H1 (cell line): ENCODE measurements around the gene BCAS1. TPM values are rescaled to one million over a fixed set of nuclear protein-coding genes. Genes with fewer than 3 reads are reported as not detected.

Source experiments
- CTCF ChIA-PET: fragments of 300-600 bp; sonication (Branson Sonifier 250); formaldehyde crosslinking; loops from one replicate; lab custom pipeline; 2021; ENCODE audit not compliant: partially characterized antibody; lab: Charles Lee
- POLR2A ChIA-PET: fragments of 300-600 bp; sonication (Branson Sonifier 250); formaldehyde crosslinking; loops from one replicate; lab custom pipeline; 2021; ENCODE audit warnings: inconsistent platforms; ENCODE audit not compliant: partially characterized antibody; lab: Charles Lee
- DNase-seq, 2 experiments: peaks; one replicate each; pipeline versions ENCODE4 v3.0.0 to v3.0.0-alpha.2; 2010 to 2022; ENCODE audit warnings: low spot score in 2 of 2, low read depth in 1 of 2, mixed read lengths in 1 of 2
- FAIRE-seq: peaks from 2 replicates; lab custom pipeline; 2011; peaks lifted over from hg19 to GRCh38; lab: Jason Lieb, UNC
- H2AFZ ChIP-seq: 2 replicates; pipeline ENCODE4 v1.8.1; 2012; ENCODE audit warnings: low read length, inconsistent platforms
- H2AK5ac ChIP-seq: 2 replicates; pipeline ENCODE4 v1.6.1; 2013; ENCODE audit warnings: low read depth, low read length
- H2BK120ac ChIP-seq: replicated peaks from 2 replicates; pipeline ENCODE3; 2013; ENCODE audit warnings: low read depth, low read length, inconsistent platforms
- H2BK12ac ChIP-seq: 2 replicates; pipeline ENCODE4 v1.6.1; 2013; ENCODE audit warnings: low read depth, low read length
- H2BK15ac ChIP-seq: 2 replicates; pipeline ENCODE4 v1.6.1; 2013; ENCODE audit warnings: low read length
- H2BK20ac ChIP-seq: 2 replicates; pipeline ENCODE4 v1.6.1; 2013; ENCODE audit warnings: low read length
- H2BK5ac ChIP-seq: 2 replicates; pipeline ENCODE4 v1.6.1; 2013; ENCODE audit warnings: low read depth, low read length
- H3K14ac ChIP-seq: 2 replicates; pipeline ENCODE4 v1.6.1; 2013; ENCODE audit warnings: inconsistent platforms; ENCODE audit not compliant: insufficient read length
- H3K18ac ChIP-seq: 2 replicates; pipeline ENCODE4 v1.6.1; 2013; ENCODE audit warnings: low read length; ENCODE audit errors: extremely low read depth
- H3K23ac ChIP-seq: 2 replicates; pipeline ENCODE4 v1.6.1; 2013; ENCODE audit warnings: inconsistent platforms; ENCODE audit not compliant: insufficient read length
- H3K23me2 ChIP-seq: 2 replicates; pipeline ENCODE4 v1.6.1; 2013; ENCODE audit warnings: low read depth, low read length
- H3K27ac ChIP-seq: 2 replicates; pipeline ENCODE4 v1.6.1; 2011; ENCODE audit warnings: low read depth, low read length, inconsistent platforms
- H3K27me3 ChIP-seq, 4 experiments: replicated peaks in 1 of 4; 1 replicate in 1 of 4; 2 replicates in 3 of 4; pipeline versions ENCODE4 v1.6.1 to v1.8.1; 2011 to 2013; ENCODE audit warnings: low read length in 3 of 4, mild to moderate bottlenecking in 3 of 4, inconsistent platforms in 2 of 4, mixed read lengths in 2 of 4, moderate library complexity in 1 of 4; ENCODE audit not compliant: control insufficient read depth in 3 of 4, insufficient read depth in 3 of 4; ENCODE audit errors: extremely low read depth in 1 of 4
- H3K36me3 ChIP-seq, 4 experiments: 2 replicates each; pipeline versions ENCODE4 v1.6.1 to v1.8.1; 2011 to 2013; ENCODE audit warnings: mild to moderate bottlenecking in 4 of 4, low read length in 3 of 4, moderate library complexity in 2 of 4, control low read depth in 1 of 4, inconsistent platforms in 1 of 4; ENCODE audit not compliant: insufficient read depth in 4 of 4, control insufficient read depth in 2 of 4
- H3K4ac ChIP-seq: replicated peaks from 2 replicates; pipeline ENCODE3; 2013; ENCODE audit warnings: low read length, low read depth, mixed read lengths, inconsistent platforms; ENCODE audit not compliant: insufficient read length
- H3K4me1 ChIP-seq, 4 experiments: replicated peaks in 1 of 4; 1 replicate in 1 of 4; 2 replicates in 3 of 4; pipeline versions ENCODE4 v1.6.1 to v1.8.1; 2011 to 2013; ENCODE audit warnings: low read length in 3 of 4, inconsistent platforms in 2 of 4, mixed read lengths in 1 of 4; ENCODE audit not compliant: insufficient read depth in 4 of 4, control insufficient read depth in 3 of 4
- H3K4me2 ChIP-seq, 2 experiments: 2 replicates each; pipeline versions ENCODE4 v1.6.1 to v1.8.1; 2011 to 2013; ENCODE audit warnings: low read depth in 2 of 2, low read length in 2 of 2, control low read depth in 1 of 2, inconsistent platforms in 1 of 2, mild to moderate bottlenecking in 1 of 2; ENCODE audit not compliant: insufficient read depth in 1 of 2
- H3K4me3 ChIP-seq, 4 experiments: fragments of 200-600, 300-600 bp in 1 of 4; sonication (generic), shearing (Covaris generic), sonication (Bioruptor Twin) in 1 of 4; 2 replicates each; pipeline versions ENCODE4 v1.5.1 to v1.8.1; 2011 to 2016; ENCODE audit warnings: low read length in 4 of 4, low read depth in 3 of 4, control low read depth in 2 of 4, inconsistent platforms in 2 of 4, mild to moderate bottlenecking in 2 of 4, mixed read lengths in 1 of 4, moderate library complexity in 1 of 4; ENCODE audit not compliant: insufficient read depth in 2 of 4; ENCODE audit errors: extremely low read depth in 1 of 4
- H3K56ac ChIP-seq: replicated peaks from 2 replicates; pipeline ENCODE3; 2013; ENCODE audit warnings: low read depth, mild to moderate bottlenecking, mixed read lengths, low read length, inconsistent platforms; ENCODE audit not compliant: insufficient read length
- H3K79me1 ChIP-seq: 2 replicates; pipeline ENCODE4 v1.6.1; 2013; ENCODE audit warnings: low read depth, low read length, control low read depth
- H3K79me2 ChIP-seq, 2 experiments: 2 replicates each; pipeline versions ENCODE4 v1.6.1 to v1.8.1; 2012 to 2013; ENCODE audit warnings: low read length in 2 of 2, mild to moderate bottlenecking in 2 of 2, inconsistent platforms in 1 of 2; ENCODE audit not compliant: insufficient read depth in 2 of 2, control insufficient read depth in 1 of 2
- H3K9ac ChIP-seq, 4 experiments: replicated peaks in 1 of 4; 1 replicate in 1 of 4; 2 replicates in 3 of 4; pipeline versions ENCODE4 v1.6.1 to v1.8.1; 2011 to 2013; ENCODE audit warnings: low read depth in 3 of 4, low read length in 3 of 4, control low read depth in 2 of 4, mild to moderate bottlenecking in 2 of 4, moderate library complexity in 2 of 4, inconsistent platforms in 1 of 4; ENCODE audit errors: extremely low read depth in 1 of 4
- H3K9me3 ChIP-seq, 2 experiments: 2 replicates each; pipeline versions ENCODE4 v1.6.1 to v1.8.1; 2012 to 2013; ENCODE audit warnings: mild to moderate bottlenecking in 2 of 2, moderate library complexity in 2 of 2, control low read depth in 1 of 2, inconsistent platforms in 1 of 2, low read depth in 1 of 2, low read length in 1 of 2, mixed read lengths in 1 of 2; ENCODE audit not compliant: insufficient read depth in 2 of 2
- H4K20me1 ChIP-seq, 2 experiments: replicated peaks in 1 of 2; 2 replicates each; pipeline versions ENCODE3 to v1.8.1; 2011 to 2013; ENCODE audit warnings: inconsistent platforms in 2 of 2, low read length in 2 of 2, mild to moderate bottlenecking in 1 of 2; ENCODE audit not compliant: insufficient read depth in 2 of 2, control insufficient read depth in 1 of 2
- H4K5ac ChIP-seq: 2 replicates; pipeline ENCODE4 v1.6.1; 2013; ENCODE audit warnings: low read length, low read depth, mixed read lengths, inconsistent platforms; ENCODE audit not compliant: insufficient read length
- H4K8ac ChIP-seq: 2 replicates; pipeline ENCODE4 v1.8.0; 2013; ENCODE audit warnings: mild to moderate bottlenecking, moderate library complexity, low read length, inconsistent platforms; ENCODE audit not compliant: insufficient read depth; ENCODE audit errors: extremely low read depth
- H4K91ac ChIP-seq: replicated peaks from 2 replicates; pipeline ENCODE3; 2013; ENCODE audit warnings: low read length, mixed read lengths, inconsistent platforms; ENCODE audit not compliant: insufficient read length
- FOSL1 ChIP-seq: IDR thresholded peaks from 2 replicates; pipeline ENCODE4 v1.6.1; 2011; ENCODE audit warnings: mild to moderate bottlenecking, low read depth, low read length, moderate library complexity; ENCODE audit not compliant: insufficient read depth
- WGBS, 2 experiments: shearing (Covaris generic) in 1 of 2; methylation state at CpG; one replicate each; pipeline versions ENCODE4 v1.1.6 to v1.1.7; 2013 to 2015; ENCODE audit warnings: low lambda C conversion rate in 2 of 2, mixed read lengths in 2 of 2, inconsistent platforms in 1 of 2, low coverage in 1 of 2, missing lambda C conversion rate in 1 of 2; ENCODE audit not compliant: insufficient replicate concordance in 2 of 2, insufficient coverage in 1 of 2, insufficient read length in 1 of 2; ENCODE audit errors: extremely low coverage in 1 of 2, missing lambda C conversion rate in 1 of 2; 5-methylcytosine and 5-hydroxymethylcytosine counted together
- polyA plus RNA-seq, 7 experiments: library from polyadenylated mRNA; depleted of rRNA in 3 of 7; stranded (reverse) in 5 of 7; unstranded in 2 of 7; fragments of >200 nt in 5 of 7; fragments of 200-250 nt in 2 of 7; gene quantifications; 1 replicate in 5 of 7; 2 replicates in 1 of 7; 4 replicates in 1 of 7; pipeline versions ENCODE4 v1.2.1 to v1.2.3, GENCODE V29; 2011 to 2013; ENCODE audit warnings: missing spikeins in 2 of 7, mixed read lengths in 2 of 7
- total RNA-seq: library from RNA; stranded (reverse); fragmentation: NEBNext Ultra II Directional; extraction: Animal tissue kit (Norgen Biotek cat#: 25700); gene quantifications from 2 replicates; pipeline ENCODE4 v1.2.1, GENCODE V29; 2021
- TF ChIP-seq, protein P1 (sequence below): IDR thresholded peaks from 2 replicates; pipeline ENCODE4 v1.6.1; 2012; ENCODE audit warnings: inconsistent platforms

The BCAS1 gene
- total and polyA plus RNA-seq, 2 of the 8 experiments (the other 6 are each of a cell fraction or from before 2014, with no cell fraction given) = 0.06 to 0.19 TPM

DNA sequence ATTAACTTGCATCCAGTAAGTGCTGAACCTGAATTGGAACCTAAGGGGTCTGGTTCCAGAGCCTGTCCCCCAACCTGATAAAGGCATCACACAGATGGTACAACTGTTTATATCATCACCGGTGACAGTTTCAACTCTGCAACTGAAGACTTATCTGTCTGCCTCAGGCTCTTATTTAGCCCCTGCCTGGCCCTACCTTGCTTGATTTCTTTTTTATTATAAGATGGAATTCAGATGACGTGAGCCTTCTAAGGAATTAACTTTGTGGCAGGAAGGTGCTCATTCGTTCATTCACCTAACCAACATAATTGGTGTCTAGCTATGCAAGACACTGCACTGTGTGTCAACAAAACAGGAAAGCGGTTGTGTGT is 175.0 kb downstream of the BCAS1 start:
- Histone ChIP-seq H3K79me2 (no peaks in the 10 kb centered on the region), H3K23me2 (no peaks in the 10 kb centered on the region), H3K36me3 (no peaks in the 10 kb centered on the region), H2BK5ac (no peak overlapping the region), H3K4me3 (no peak overlapping the region), H3K23ac (no peak overlapping the region), H4K8ac (no peak overlapping the region), H3K56ac (no peak overlapping the region), H4K91ac (no peak overlapping the region), H3K9ac (no peak overlapping the region), H2AK5ac (no peak overlapping the region), H2AFZ (no peak overlapping the region), H4K20me1 (no peaks in the 10 kb centered on the region), H2BK15ac (no peak overlapping the region), H2BK120ac (no peak overlapping the region), H3K27me3 (no peaks in the 10 kb centered on the region; a peak in 1 of 7 replicates), H3K18ac (no peak overlapping the region), H3K14ac (no peak overlapping the region), H3K4ac (no peak overlapping the region), H2BK20ac (no peak overlapping the region), H3K4me1 (peaks cover 8 to 18% (median 12%) of the 10 kb centered on the region in 4 experiments), H2BK12ac (no peak overlapping the region), H3K79me1 (no peaks in the 10 kb centered on the region), H3K27ac (no peak overlapping the region), H4K5ac (no peak overlapping the region), H3K4me2 (no peak overlapping the region), H3K9me3 (peaks cover 0 to 2% of the 10 kb centered on the region in 2 experiments; a peak in 1 of 4 replicates)
- TF ChIP-seq, protein P1, sequence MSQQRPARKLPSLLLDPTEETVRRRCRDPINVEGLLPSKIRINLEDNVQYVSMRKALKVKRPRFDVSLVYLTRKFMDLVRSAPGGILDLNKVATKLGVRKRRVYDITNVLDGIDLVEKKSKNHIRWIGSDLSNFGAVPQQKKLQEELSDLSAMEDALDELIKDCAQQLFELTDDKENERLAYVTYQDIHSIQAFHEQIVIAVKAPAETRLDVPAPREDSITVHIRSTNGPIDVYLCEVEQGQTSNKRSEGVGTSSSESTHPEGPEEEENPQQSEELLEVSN = no peak
- no peak for TF ChIP-seq FOSL1
- ChIA-PET CTCF (interaction anchor here (0.8 to 2.3 kb wide), 3 partner anchors 11 to 164 kb away, joined by 3 to 11 read pairs (median 3); no protein-coding TSS in a partner anchor), POLR2A (no interaction called here)
- no peak for FAIRE-seq
- DNase-seq = no peak
- WGBS, 2 experiments = 92% methylated on average over 4 of the region's 4 CpGs; no CpG with 5 or more reads in 1 of the 2 experiments
